Measurements from ENCODE around the gene CHSY1.

- TF ChIP-seq JUNB (IDR thresholded peaks at IDR 0.05) (no peak), EP300 (IDR thresholded peaks at IDR 0.05; ENCODE audit: borderline replicate concordance in 1 of 2, control insufficient read depth in 1 of 2, low read depth in 2 of 2, low read length in 2 of 2) (no peak), CEBPB (IDR thresholded peaks at IDR 0.05; ENCODE audit: borderline replicate concordance in 1 of 2, low read depth in 2 of 2, low read length in 2 of 2) (no peak), SMC3 (IDR thresholded peaks at IDR 0.05; ENCODE audit: borderline replicate concordance, low read length) (no peak), ATF2 (IDR thresholded peaks at IDR 0.05; ENCODE audit: low read length) (0 out of 2 replicates have a peak, but pooled peaks have one; percentile 3), SPI1 (IDR thresholded peaks at IDR 0.05; ENCODE audit: borderline replicate concordance, insufficient read depth, low read depth, low read length) (no peak), HDAC2 (IDR thresholded peaks at IDR 0.05) (no peak), SRF (IDR thresholded peaks at IDR 0.05; ENCODE audit: low read depth in 2 of 2, low read length in 2 of 2) (no peak), TAF1 (IDR thresholded peaks at IDR 0.05; ENCODE audit: borderline replicate concordance, low read depth, low read length) (no peak), NRF1 (conservative IDR thresholded peaks at IDR 0.05; ENCODE audit: low read depth, low read length) (no peak)
- TF ChIP-seq, protein P1, sequence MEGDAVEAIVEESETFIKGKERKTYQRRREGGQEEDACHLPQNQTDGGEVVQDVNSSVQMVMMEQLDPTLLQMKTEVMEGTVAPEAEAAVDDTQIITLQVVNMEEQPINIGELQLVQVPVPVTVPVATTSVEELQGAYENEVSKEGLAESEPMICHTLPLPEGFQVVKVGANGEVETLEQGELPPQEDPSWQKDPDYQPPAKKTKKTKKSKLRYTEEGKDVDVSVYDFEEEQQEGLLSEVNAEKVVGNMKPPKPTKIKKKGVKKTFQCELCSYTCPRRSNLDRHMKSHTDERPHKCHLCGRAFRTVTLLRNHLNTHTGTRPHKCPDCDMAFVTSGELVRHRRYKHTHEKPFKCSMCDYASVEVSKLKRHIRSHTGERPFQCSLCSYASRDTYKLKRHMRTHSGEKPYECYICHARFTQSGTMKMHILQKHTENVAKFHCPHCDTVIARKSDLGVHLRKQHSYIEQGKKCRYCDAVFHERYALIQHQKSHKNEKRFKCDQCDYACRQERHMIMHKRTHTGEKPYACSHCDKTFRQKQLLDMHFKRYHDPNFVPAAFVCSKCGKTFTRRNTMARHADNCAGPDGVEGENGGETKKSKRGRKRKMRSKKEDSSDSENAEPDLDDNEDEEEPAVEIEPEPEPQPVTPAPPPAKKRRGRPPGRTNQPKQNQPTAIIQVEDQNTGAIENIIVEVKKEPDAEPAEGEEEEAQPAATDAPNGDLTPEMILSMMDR (IDR thresholded peaks at IDR 0.05 in 2 of 3, conservative IDR thresholded peaks at IDR 0.05 in 1 of 3; ENCODE audit: control insufficient read depth in 2 of 3, extremely low read depth in 1 of 3, insufficient read depth in 1 of 3, low read depth in 3 of 3, low read length in 3 of 3) = no peak; a peak in 1 of 6 replicates
- TF ChIP-seq, protein P2, sequence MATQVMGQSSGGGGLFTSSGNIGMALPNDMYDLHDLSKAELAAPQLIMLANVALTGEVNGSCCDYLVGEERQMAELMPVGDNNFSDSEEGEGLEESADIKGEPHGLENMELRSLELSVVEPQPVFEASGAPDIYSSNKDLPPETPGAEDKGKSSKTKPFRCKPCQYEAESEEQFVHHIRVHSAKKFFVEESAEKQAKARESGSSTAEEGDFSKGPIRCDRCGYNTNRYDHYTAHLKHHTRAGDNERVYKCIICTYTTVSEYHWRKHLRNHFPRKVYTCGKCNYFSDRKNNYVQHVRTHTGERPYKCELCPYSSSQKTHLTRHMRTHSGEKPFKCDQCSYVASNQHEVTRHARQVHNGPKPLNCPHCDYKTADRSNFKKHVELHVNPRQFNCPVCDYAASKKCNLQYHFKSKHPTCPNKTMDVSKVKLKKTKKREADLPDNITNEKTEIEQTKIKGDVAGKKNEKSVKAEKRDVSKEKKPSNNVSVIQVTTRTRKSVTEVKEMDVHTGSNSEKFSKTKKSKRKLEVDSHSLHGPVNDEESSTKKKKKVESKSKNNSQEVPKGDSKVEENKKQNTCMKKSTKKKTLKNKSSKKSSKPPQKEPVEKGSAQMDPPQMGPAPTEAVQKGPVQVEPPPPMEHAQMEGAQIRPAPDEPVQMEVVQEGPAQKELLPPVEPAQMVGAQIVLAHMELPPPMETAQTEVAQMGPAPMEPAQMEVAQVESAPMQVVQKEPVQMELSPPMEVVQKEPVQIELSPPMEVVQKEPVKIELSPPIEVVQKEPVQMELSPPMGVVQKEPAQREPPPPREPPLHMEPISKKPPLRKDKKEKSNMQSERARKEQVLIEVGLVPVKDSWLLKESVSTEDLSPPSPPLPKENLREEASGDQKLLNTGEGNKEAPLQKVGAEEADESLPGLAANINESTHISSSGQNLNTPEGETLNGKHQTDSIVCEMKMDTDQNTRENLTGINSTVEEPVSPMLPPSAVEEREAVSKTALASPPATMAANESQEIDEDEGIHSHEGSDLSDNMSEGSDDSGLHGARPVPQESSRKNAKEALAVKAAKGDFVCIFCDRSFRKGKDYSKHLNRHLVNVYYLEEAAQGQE (IDR thresholded peaks at IDR 0.05; ENCODE audit: low read depth, low read length) = no peak
- TF ChIP-seq, protein P3, sequence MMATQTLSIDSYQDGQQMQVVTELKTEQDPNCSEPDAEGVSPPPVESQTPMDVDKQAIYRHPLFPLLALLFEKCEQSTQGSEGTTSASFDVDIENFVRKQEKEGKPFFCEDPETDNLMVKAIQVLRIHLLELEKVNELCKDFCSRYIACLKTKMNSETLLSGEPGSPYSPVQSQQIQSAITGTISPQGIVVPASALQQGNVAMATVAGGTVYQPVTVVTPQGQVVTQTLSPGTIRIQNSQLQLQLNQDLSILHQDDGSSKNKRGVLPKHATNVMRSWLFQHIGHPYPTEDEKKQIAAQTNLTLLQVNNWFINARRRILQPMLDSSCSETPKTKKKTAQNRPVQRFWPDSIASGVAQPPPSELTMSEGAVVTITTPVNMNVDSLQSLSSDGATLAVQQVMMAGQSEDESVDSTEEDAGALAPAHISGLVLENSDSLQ (IDR thresholded peaks at IDR 0.05) = no peak
- TF ChIP-seq, protein P4, sequence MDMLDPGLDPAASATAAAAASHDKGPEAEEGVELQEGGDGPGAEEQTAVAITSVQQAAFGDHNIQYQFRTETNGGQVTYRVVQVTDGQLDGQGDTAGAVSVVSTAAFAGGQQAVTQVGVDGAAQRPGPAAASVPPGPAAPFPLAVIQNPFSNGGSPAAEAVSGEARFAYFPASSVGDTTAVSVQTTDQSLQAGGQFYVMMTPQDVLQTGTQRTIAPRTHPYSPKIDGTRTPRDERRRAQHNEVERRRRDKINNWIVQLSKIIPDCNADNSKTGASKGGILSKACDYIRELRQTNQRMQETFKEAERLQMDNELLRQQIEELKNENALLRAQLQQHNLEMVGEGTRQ (IDR thresholded peaks at IDR 0.05; ENCODE audit: borderline replicate concordance, low read depth, low read length) = no peak
These were observed 125.0 kb downstream of the CHSY1 start for GRCh38 chr15:101126618-101127505.

All from GM12878 (cell line).